Myocyte (in vitro differentiated cells): ENCODE results near the gene EIF4A2. TPM values are rescaled to one million over a fixed set of nuclear protein-coding genes. Genes with fewer than 3 reads are reported as not detected.

Experiments
- DNase-seq: peaks from one replicate; pipeline ENCODE4 v3.0.0-alpha.2; 2012; ENCODE audit warnings: low read depth
- polyA plus RNA-seq: library from polyadenylated mRNA; unstranded; fragments of >200 nt; gene quantifications from one replicate; pipeline ENCODE4 v1.2.1, GENCODE V29; 2012; ENCODE audit warnings: missing spikeins
- total RNA-seq: library from RNA; depleted of rRNA; stranded (reverse); fragments of >200 nt; gene quantifications from 2 replicates; pipeline ENCODE4 v1.2.3, GENCODE V29; 2014

Gene EIF4A2
- total RNA-seq, result 1,024 and 1,042 TPM in 2 replicates
- polyA plus RNA-seq, result 363 TPM

GRCh38 chr3:186783058-186783730, at the start of gene EIF4A2:
Gene EIF4A2, plus strand, starts transcription at chr3:186783577. Its CDS starts 34 bp downstream, at chr3:186783611.
- DNase-seq, result peak; percentile 91

GRCh38 chr3:186742618-186743380, 40.6 kb upstream of the EIF4A2 start:
- DNase-seq, result no peak

GRCh38 chr3:186743666-186744065, 39.7 kb upstream of the EIF4A2 start:
- no peak for DNase-seq

- peak; percentile 43 for DNase-seq
Measured at GRCh38 chr3:186746008-186746407, 37.4 kb upstream of the EIF4A2 start.

GRCh38 chr3:186750316-186750715, 33.1 kb upstream of the EIF4A2 start:
- no peak for DNase-seq

- DNase-seq, result no peak
Measured at GRCh38 chr3:186751480-186751879, 31.9 kb upstream of the EIF4A2 start.

- DNase-seq, result no peak
Measured at GRCh38 chr3:186754006-186754405, 29.4 kb upstream of the EIF4A2 start.

GRCh38 chr3:186754871-186755270, 28.5 kb upstream of the EIF4A2 start:
- no peak for DNase-seq

GRCh38 chr3:186757214-186757613, 26.2 kb upstream of the EIF4A2 start:
- no peak for DNase-seq

- no peak for DNase-seq
Measured at GRCh38 chr3:186757686-186758220, 25.6 kb upstream of the EIF4A2 start.

GRCh38 chr3:186759231-186759930, 24.0 kb upstream of the EIF4A2 start:
- DNase-seq, result peak; percentile 49

GRCh38 chr3:186760141-186760833, 23.1 kb upstream of the EIF4A2 start:
- no peak for DNase-seq

GRCh38 chr3:186760897-186761447, 22.4 kb upstream of the EIF4A2 start:
- no peak for DNase-seq

- no peak for DNase-seq
Measured at GRCh38 chr3:186772281-186772694, 11.1 kb upstream of the EIF4A2 start.

- peak; percentile 41 for DNase-seq
Measured at GRCh38 chr3:186772701-186773417, 10.5 kb upstream of the EIF4A2 start.

- DNase-seq, result no peak
Measured at GRCh38 chr3:186775999-186776398, 7.4 kb upstream of the EIF4A2 start.

GRCh38 chr3:186779204-186779603, 4.2 kb upstream of the EIF4A2 start:
- DNase-seq, result no peak

GRCh38 chr3:186782542-186783057, 777 bp upstream of the EIF4A2 start:
- DNase-seq, result no peak

- peak; percentile 82 for DNase-seq
Measured at GRCh38 chr3:186783731-186784515, 546 bp downstream of the EIF4A2 start.
